Activated T-cell treated with anti-CD3 and anti-CD28 coated beads, Interleukin-2, amount 50 U/mL, for 48 hours (primary cell): ENCODE measurements around the gene ANO7.

Experiments used
- DNase-seq, 2 experiments: peaks; one replicate each; pipeline ENCODE4 v3.0.0-alpha.2; 2020

Gene ANO7

DNA sequence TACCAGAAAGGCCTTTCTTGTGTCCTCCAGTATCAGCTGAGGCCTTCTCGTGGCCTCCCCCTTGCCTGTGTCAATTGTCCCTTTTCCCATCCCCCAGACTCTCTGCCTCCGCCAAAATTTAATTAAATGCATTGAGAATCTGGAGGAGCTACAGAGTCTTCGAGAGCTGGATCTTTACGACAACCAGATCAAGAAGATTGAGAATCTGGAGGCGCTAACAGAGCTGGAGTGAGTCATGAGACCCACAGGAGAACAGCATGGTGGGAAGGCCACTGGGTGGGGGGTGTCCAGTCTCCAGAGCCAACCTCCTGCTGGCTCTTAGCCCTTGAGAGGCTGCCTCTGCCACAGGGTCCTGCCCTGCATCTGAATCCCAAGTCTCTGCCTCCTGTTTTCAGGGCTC lies 29.4 kb upstream of the ANO7 start:
- DNase-seq: no peak

- DNase-seq: no peak
Measured at GRCh38 chr2:241160318-241160717, 28.2 kb upstream of the ANO7 start.

- no peak for DNase-seq
Measured at GRCh38 chr2:241161646-241162281, 26.7 kb upstream of the ANO7 start.

DNA sequence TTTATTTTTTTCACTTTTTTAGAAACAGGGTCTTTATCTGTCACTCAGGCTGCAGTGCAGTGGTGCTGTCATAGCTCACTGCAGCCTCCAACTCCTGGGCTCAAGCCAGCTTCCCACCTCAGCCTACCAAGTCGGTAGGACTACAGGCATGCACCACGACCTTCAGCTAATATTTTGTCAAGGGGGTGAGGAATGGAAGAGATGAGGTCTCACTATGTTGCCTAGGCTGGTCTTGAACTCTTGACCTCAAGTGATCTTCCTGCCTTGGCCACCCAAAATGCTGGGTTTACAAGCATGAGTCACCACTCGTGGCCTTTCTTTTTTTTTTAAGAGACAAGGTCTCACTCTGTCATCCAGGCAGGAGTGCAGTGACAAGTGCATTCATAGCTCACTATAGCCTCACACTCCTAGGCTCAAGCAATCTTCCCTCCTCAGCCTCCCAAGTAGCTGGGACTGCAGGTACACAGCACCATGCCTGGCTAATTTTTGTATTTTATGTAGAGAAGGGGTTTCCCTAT lies 24.8 kb upstream of the ANO7 start:
- DNase-seq: no peak

- no peak for DNase-seq
Measured at GRCh38 chr2:241168366-241168765, 20.1 kb upstream of the ANO7 start.

- DNase-seq: no peak
Measured at GRCh38 chr2:241173557-241173956, 14.9 kb upstream of the ANO7 start.

DNA sequence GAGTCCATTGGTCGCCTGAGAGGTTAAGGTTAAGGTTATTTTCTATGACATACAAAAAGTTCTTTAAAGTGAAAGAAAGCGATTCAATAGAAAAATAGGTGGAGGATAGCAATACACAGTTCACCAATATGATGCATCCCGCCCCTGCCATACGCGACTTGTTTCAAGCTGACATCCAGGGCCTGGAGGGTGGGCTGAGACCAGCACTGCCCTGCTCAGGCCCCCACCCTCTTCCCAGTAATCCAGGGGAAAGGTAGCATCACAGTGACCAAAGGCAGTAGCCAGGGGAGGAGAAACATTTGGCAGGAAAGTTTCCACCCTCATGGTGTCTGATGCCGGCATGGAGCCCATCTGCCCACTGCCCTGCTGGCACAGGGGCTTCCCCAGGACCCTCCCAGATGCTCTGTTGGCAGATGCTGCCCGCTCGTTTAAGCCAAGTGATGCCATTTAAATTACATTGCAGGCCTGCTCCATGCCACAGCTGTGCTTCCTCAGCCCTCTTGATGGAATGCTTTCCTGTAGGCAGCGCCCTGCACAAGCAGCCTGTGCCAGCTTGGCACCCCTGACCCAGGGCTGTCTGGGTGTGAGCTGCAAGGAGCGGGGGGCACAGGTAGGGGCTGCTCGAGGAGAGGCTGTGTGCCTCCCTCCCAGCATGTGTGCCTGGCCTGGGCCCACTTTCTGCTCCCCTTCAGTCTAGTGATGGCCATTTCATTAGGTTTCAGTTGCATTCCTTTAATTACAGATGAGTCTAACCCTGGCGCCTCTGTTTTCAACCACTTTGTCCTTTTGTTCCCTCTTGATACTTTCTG lies 10.7 kb upstream of the ANO7 start:
- no peak for DNase-seq

DNA sequence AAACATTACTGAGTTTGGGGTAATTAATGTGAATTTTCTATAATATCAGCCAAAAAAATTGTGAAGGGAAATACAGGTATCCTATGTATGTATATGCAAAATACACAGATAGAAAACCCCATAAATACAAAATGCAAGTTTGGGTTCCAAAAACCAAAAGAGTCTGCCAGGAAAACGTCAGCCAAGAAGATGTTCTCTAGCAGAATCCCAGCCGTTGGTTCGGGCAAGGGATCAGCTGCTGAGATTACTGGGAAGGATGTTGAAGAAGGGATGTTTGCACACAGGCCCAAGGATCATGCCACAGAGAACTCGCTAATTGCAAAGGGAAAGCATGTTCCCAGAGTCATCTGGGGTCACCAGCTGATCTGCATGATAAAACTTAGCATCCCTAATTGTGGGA lies 9.5 kb upstream of the ANO7 start:
- no peak for DNase-seq

- peak; percentile 51 to 52 for DNase-seq
Measured at GRCh38 chr2:241179899-241180298, 8.6 kb upstream of the ANO7 start.

DNA sequence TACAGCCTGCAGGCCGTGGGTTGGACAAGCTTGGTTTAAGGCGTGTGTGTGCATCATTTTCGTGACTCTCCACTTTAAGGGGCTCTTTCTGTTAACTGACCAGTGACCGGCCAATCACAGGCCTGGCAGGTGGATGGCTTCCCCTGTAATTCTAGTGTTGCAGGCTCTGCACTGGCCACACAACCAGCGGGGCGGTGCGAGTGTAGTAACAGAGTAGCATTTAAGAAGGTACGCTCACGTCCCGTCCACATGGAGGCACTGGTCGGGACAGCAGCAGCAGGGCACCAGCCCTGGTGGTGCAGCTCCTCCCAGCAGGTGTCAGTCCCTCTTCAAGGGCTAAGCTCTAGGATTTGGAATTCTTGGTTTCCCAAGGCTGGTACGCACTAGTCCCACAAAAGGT lies 8.0 kb upstream of the ANO7 start:
- DNase-seq: no peak

GRCh38 chr2:241182126-241182525 lies 6.4 kb upstream of the ANO7 start:
- no peak for DNase-seq

- DNase-seq: no peak
Measured at GRCh38 chr2:241182531-241183133, 5.8 kb upstream of the ANO7 start.

DNA sequence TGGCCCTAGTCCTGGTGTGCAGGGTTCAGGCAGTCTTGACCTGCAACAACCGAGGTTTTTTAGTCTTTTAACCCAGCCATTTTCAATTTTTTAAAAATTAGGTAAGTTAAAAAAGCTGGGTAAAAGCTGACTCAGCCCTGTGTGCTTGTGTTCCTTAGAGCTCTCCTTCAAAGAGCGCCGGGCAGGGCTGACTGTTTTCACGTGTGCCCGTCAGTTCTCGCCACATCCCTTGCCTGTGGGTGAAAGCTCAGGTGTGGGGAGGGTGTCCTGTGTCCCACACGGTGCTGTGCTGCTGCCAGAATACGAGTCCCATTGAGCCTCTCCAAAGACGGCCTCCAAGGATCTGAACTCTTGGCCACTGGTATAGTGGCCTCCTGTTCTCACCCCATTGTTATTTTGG lies 5.3 kb upstream of the ANO7 start:
- no peak for DNase-seq

- no peak for DNase-seq
Measured at GRCh38 chr2:241184901-241185300, 3.6 kb upstream of the ANO7 start.

- DNase-seq: no peak
Measured at GRCh38 chr2:241185961-241186360, 2.5 kb upstream of the ANO7 start.

DNA sequence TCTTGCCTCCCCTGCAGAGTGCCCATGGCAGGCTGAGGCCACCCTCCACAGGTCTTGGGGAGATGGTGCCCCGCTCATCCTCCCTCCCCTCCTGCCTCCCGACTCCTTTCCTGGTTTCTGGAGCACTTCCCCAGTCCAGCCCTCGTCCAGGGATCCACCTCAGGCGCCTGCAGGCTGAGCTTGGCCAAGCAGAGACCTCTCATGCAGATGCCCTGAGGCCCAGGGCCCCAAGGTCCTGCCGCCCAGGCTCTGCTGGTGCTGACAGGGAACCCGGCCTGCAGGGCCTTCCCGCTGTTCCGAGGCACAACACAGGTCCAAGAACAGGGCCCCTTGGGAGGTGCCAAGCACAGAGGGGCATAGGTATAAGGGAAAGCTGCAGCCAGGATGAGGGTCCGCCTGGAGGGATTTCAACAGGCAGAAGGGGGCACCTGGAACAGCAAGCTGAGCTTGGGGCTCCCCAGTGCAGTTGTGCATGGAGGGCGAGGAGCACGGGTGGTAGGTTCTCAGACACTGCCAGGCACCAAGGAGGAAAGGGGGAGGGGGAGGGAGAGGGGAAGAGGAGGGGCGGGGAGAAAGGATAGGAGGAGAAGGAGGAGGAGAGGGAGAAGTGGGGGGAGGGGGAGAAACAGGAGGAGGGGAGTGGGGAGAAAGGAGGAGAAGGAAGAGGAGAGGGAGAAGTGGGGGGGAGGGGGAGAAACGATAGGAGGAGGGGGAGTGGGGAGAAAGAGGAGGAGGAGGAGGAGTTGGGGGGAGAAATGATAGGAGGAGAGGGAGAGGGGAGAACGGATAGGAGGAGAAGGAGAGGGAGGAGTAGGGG lies 1.2 kb upstream of the ANO7 start:
- no peak for DNase-seq

GRCh38 chr2:241187918-241188234 lies 601 bp upstream of the ANO7 start:
- DNase-seq: no peak

DNA sequence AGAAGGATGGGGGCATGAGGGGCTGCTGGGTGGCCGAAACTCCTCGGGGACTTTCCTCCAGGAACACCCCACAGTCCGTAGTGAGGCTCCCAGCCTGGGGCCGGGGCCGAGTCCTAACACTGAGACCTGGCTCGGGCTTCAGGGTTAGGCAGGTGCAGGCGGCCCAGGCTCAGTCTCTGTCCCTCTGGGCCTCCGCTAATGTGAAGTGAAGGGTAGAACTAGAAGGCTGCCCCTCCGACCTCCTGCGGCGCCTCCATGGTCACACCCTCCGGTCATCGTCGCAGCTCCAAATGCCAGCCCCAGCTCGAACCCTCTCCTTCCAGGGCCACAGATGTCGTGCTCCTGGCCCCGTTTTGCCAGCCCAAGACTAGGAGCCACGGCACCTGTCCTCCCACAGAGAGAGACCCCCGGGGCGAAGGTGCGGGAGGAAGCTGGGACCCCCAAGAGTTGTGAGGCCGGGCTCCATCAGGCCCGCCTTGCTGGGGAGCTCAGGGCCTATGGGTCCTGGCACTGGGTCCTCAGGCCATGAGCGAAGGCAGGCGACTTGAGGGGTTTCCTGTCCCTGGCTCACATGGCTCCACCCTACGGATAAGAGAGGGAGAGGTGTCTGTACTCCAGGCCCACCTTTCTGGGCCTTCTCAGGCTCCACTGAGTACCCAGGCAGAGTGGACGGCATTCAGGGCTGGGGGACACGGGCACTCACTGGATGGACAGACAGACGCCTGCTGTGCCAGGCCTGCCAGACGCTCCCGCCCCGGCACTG lies 797 bp downstream of the ANO7 start:
- DNase-seq: no peak

DNA sequence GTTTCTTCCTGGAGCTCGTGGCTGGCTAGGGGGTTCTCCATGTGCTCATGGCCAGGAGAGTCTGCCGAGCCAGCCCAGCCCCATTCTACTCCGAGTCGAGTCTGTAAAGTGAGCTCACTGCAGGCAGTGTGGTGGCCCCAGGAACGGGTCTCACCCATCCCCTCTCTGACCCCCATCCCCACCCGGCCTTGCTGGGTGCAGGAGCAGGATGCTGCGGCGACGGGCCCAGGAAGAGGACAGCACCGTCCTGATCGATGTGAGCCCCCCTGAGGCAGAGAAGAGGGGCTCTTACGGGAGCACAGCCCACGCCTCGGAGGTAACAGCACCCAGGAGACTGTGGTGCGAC lies 1.4 kb downstream of the ANO7 start:
- no peak for DNase-seq

GRCh38 chr2:241190291-241190981 lies 2.0 kb downstream of the ANO7 start:
- no peak for DNase-seq

GRCh38 chr2:241191081-241191480 lies 2.6 kb downstream of the ANO7 start:
- no peak for DNase-seq

GRCh38 chr2:241193271-241193670 lies 4.8 kb downstream of the ANO7 start:
- no peak for DNase-seq
